ENCODE data around the gene RNPEP. TPM values are rescaled to one million over a fixed set of nuclear protein-coding genes. Genes with fewer than 3 reads are reported as not detected.
"Not testable (repeated sequence)": the region's sequence is repeated elsewhere in the genome, so short reads cannot be mapped to it uniquely, and the experiment has no call there.

RNPEP gene
- total RNA-seq, 1 experiment from 2014 or later = 99.8 TPM

DNA sequence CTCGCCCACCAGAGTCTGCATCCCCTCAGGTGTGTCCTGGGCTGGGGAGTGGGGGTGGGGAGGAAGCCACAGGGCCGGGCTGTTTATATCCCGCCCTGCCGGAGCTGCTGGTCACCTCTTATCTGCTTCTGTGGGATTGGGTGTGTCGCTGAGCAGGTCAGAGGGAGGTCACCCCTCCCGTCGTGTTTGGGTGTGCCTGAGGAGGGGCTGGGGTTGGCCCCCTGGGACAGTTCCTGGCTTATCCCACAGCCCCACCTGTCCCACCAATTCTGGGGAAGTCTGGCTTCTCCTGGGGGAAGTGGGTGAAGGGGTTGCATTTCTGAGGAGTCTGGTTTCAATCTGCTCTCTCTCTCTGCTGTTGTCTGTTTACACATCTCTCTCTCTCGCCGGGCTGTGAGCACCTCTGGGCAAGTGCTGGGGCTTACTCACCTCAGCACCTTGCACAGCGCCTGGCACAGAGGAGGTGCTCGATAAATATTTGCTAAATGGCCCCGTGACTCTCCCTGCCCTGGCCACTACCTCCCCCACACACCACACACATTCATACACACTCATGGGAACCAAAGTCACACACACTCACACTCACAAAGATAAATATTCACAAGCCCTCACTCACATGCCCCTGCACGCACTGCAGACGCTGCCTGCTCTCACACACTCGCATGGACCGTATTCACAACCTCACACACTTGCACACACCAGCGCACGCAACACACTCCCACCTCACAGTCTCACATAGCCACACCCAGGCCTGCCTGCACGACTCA, 36.2 kb downstream of the RNPEP start:
- in situ Hi-C loops (cut with HindIII; ENCODE audit: low pct_unique_long_range_greater_than_20kb, low sequenced_read_pairs) = no loop called here
- H3K4me3 ChIP-seq (ENCODE audit: low read depth in 2 of 2, low read length in 2 of 2) = peak overlapping the region; percentile 15 to 46
- CTCF ChIA-PET = no interaction called here

DNA sequence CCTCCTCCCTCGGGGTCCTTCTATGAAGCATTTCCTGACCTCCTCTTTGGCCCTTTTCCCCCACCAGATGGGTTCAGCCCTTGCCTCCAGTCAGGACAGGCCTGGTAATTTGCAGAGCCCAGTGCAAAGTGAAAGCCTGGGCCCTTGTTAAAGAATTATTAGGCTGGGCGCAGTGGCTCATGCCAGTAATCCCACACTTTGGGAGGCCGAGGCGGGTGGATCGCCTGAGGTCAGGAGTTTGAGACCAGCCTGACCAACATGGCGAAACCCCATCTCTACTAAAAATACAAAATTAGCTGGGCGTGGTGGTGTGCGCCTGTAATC, 36.7 kb downstream of the RNPEP start:
- peak overlapping the region in 1 of 2 experiments; percentile 46; a peak in 2 of 4 replicates for H3K4me3 ChIP-seq (ENCODE audit: low read depth in 2 of 2, low read length in 2 of 2)
- DNase-seq (ENCODE audit: low read depth, low spot score); H3K27me3 ChIP-seq (ENCODE audit: control insufficient read depth, insufficient read depth, low read length); ATAC-seq; intact Hi-C loops (cut with micrococcal nuclease; ENCODE audit: unreplicated experiment); BruUV-seq (replicated peaks); POLR2A ChIA-PET; in situ Hi-C loops (cut with HindIII; ENCODE audit: low pct_unique_long_range_greater_than_20kb, low sequenced_read_pairs); H3K36me3 ChIP-seq (ENCODE audit: control insufficient read depth, insufficient read depth, low read length); H3K9me3 ChIP-seq (ENCODE audit: control insufficient read depth, insufficient read depth, low read depth, low read length); CTCF ChIA-PET: not testable (repeated sequence)
- H3K27ac ChIP-seq (ENCODE audit: low read length) = peak overlapping the region; percentile 84
- peaks cover 77% of the 10 kb centered on the region for H3K4me1 ChIP-seq (ENCODE audit: control insufficient read depth, insufficient read depth, low read length)

More for the DNA sequence above, 36.2 kb downstream of the RNPEP start:
- no peaks in the 10 kb centered on the region for H3K27me3 ChIP-seq (ENCODE audit: control insufficient read depth, insufficient read depth, low read length)
- DNase-seq (ENCODE audit: low read depth, low spot score) = peak; percentile 82
- intact Hi-C loops (cut with micrococcal nuclease; ENCODE audit: unreplicated experiment) = no loop called here
- no TSS peak for BruUV-seq (replicated peaks)
- POLR2A ChIA-PET = no interaction called here
- peaks cover 77% of the 10 kb centered on the region for H3K4me1 ChIP-seq (ENCODE audit: control insufficient read depth, insufficient read depth, low read length)
- peak; percentile 87 for ATAC-seq
- peak overlapping the region; percentile 84 for H3K27ac ChIP-seq (ENCODE audit: low read length)
- H3K9me3 ChIP-seq (ENCODE audit: control insufficient read depth, insufficient read depth, low read depth, low read length) = no peaks in the 10 kb centered on the region
- no peaks in the 10 kb centered on the region for H3K36me3 ChIP-seq (ENCODE audit: control insufficient read depth, insufficient read depth, low read length)
- TF ChIP-seq, protein P1, sequence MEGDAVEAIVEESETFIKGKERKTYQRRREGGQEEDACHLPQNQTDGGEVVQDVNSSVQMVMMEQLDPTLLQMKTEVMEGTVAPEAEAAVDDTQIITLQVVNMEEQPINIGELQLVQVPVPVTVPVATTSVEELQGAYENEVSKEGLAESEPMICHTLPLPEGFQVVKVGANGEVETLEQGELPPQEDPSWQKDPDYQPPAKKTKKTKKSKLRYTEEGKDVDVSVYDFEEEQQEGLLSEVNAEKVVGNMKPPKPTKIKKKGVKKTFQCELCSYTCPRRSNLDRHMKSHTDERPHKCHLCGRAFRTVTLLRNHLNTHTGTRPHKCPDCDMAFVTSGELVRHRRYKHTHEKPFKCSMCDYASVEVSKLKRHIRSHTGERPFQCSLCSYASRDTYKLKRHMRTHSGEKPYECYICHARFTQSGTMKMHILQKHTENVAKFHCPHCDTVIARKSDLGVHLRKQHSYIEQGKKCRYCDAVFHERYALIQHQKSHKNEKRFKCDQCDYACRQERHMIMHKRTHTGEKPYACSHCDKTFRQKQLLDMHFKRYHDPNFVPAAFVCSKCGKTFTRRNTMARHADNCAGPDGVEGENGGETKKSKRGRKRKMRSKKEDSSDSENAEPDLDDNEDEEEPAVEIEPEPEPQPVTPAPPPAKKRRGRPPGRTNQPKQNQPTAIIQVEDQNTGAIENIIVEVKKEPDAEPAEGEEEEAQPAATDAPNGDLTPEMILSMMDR (IDR thresholded peaks at IDR 0.05) = no peak
- TF ChIP-seq POLR2AphosphoS5 (IDR thresholded peaks at IDR 0.05; ENCODE audit: low read depth, low read length) = peak; percentile 65; the same call in 1 of the 2 replicates

DNA sequence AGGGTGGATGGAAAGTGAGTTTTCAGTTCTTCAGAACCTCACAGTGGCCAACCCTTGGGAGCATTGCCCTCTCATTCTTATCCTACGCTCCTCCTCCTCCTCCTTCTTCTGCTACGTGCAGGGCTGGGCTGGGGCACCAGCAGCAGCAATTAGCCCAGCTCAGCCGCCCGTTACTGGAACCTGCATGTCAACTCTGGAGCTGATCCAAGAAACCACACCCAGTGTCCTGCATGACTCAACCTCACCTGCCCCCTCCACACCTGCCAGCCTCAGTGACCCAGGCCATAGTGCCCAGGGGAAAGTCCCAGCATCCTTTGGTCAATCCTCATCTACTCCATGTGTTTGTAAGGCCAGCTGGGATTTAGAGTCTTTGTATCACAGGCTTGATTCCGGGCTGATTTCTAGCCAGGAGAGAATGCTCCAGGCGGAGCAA, 40.6 kb downstream of the RNPEP start:
- in situ Hi-C loops (cut with HindIII; ENCODE audit: low pct_unique_long_range_greater_than_20kb, low sequenced_read_pairs) = no loop called here
- intact Hi-C loops (cut with micrococcal nuclease; ENCODE audit: unreplicated experiment) = no loop called here
- BruUV-seq (replicated peaks) = no TSS peak
- Histone ChIP-seq H3K27me3 (ENCODE audit: control insufficient read depth, insufficient read depth, low read length) (no peaks in the 10 kb centered on the region), H3K36me3 (ENCODE audit: control insufficient read depth, insufficient read depth, low read length) (no peaks in the 10 kb centered on the region), H3K9me3 (ENCODE audit: control insufficient read depth, insufficient read depth, low read depth, low read length) (no peaks in the 10 kb centered on the region), H3K27ac (ENCODE audit: low read length) (peak overlapping the region; percentile 84), H3K4me1 (ENCODE audit: control insufficient read depth, insufficient read depth, low read length) (peaks cover 44% of the 10 kb centered on the region), H3K4me3 (ENCODE audit: low read depth in 2 of 2, low read length in 2 of 2) (no peak overlapping the region)
- DNase-seq (ENCODE audit: low read depth, low spot score) (peak; percentile 45), ATAC-seq (peak; percentile 9; the same call in 1 of the 2 replicates)
- TF ChIP-seq SIN3A (IDR thresholded peaks at IDR 0.05; ENCODE audit: borderline replicate concordance, insufficient read depth, low read depth, low read length) (no peak), TCF7L2 (IDR thresholded peaks at IDR 0.05; ENCODE audit: low read depth, low read length) (no peak), POLR2AphosphoS5 (IDR thresholded peaks at IDR 0.05; ENCODE audit: low read depth, low read length) (no peak)
- TF ChIP-seq, protein P1 (IDR thresholded peaks at IDR 0.05) = no peak
- TF ChIP-seq, protein P2, sequence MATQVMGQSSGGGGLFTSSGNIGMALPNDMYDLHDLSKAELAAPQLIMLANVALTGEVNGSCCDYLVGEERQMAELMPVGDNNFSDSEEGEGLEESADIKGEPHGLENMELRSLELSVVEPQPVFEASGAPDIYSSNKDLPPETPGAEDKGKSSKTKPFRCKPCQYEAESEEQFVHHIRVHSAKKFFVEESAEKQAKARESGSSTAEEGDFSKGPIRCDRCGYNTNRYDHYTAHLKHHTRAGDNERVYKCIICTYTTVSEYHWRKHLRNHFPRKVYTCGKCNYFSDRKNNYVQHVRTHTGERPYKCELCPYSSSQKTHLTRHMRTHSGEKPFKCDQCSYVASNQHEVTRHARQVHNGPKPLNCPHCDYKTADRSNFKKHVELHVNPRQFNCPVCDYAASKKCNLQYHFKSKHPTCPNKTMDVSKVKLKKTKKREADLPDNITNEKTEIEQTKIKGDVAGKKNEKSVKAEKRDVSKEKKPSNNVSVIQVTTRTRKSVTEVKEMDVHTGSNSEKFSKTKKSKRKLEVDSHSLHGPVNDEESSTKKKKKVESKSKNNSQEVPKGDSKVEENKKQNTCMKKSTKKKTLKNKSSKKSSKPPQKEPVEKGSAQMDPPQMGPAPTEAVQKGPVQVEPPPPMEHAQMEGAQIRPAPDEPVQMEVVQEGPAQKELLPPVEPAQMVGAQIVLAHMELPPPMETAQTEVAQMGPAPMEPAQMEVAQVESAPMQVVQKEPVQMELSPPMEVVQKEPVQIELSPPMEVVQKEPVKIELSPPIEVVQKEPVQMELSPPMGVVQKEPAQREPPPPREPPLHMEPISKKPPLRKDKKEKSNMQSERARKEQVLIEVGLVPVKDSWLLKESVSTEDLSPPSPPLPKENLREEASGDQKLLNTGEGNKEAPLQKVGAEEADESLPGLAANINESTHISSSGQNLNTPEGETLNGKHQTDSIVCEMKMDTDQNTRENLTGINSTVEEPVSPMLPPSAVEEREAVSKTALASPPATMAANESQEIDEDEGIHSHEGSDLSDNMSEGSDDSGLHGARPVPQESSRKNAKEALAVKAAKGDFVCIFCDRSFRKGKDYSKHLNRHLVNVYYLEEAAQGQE (IDR thresholded peaks at IDR 0.05; ENCODE audit: insufficient read depth in 1 of 2, low read depth in 2 of 2, low read length in 1 of 2) = no peak
- ChIA-PET CTCF (no interaction called here), POLR2A (interaction anchor here (0.6 kb wide), 1 partner anchor 121 kb away, joined by 3 read pairs; no protein-coding TSS in a partner anchor)

Measured in Panc1 (cell line).